Midbrain (tissue), 1 donor: ENCODE data around the gene SLC35E2B.

ENCODE experiments used
- DNase-seq: peaks from one replicate; lab custom pipeline; 2025; lab: John Stamatoyannopoulos, UW

The SLC35E2B gene

GRCh38 chr1:1624443-1625403 is 67.9 kb downstream of the SLC35E2B start:
- no peak for DNase-seq

GRCh38 chr1:1623631-1624442 is 68.8 kb downstream of the SLC35E2B start:
- DNase-seq = no peak

GRCh38 chr1:1623181-1623630 is 69.4 kb downstream of the SLC35E2B start:
- no peak for DNase-seq

GRCh38 chr1:1622788-1623094 is 69.9 kb downstream of the SLC35E2B start:
- DNase-seq = no peak

- DNase-seq = no peak
Observed at GRCh38 chr1:1622010-1622787, 70.4 kb downstream of the SLC35E2B start.

GRCh38 chr1:1621173-1622009 is 71.2 kb downstream of the SLC35E2B start:
- no peak for DNase-seq

GRCh38 chr1:1620433-1621139 is 72.0 kb downstream of the SLC35E2B start:
- DNase-seq = no peak

- no peak for DNase-seq
Observed at GRCh38 chr1:1619917-1620361, 72.7 kb downstream of the SLC35E2B start.

GRCh38 chr1:1618396-1619068 is 74.1 kb downstream of the SLC35E2B start:
- no peak for DNase-seq

GRCh38 chr1:1617925-1618324 is 74.7 kb downstream of the SLC35E2B start:
- DNase-seq = no peak

- DNase-seq = no peak
Observed at GRCh38 chr1:1617516-1617915, 75.1 kb downstream of the SLC35E2B start.

GRCh38 chr1:1616838-1617237 is 75.8 kb downstream of the SLC35E2B start:
- DNase-seq = no peak

GRCh38 chr1:1616045-1616790 is 76.4 kb downstream of the SLC35E2B start:
- peak; percentile 34 for DNase-seq

- DNase-seq = peak; percentile 97
Observed at GRCh38 chr1:1615256-1616044, 77.1 kb downstream of the SLC35E2B start, which contains the start of gene MIB2. Gene MIB2, plus strand, starts transcription at chr1:1615500. Its CDS starts 7,953 bp downstream, at chr1:1623453.

- no peak for DNase-seq
Observed at GRCh38 chr1:1614954-1615255, 77.7 kb downstream of the SLC35E2B start.

GRCh38 chr1:1614204-1614953 is 78.2 kb downstream of the SLC35E2B start:
- no peak for DNase-seq

GRCh38 chr1:1613509-1614082 is 79.0 kb downstream of the SLC35E2B start:
- DNase-seq = no peak

- DNase-seq = no peak
Observed at GRCh38 chr1:1612104-1612400, 80.5 kb downstream of the SLC35E2B start.
